GM12878 (cell line): ENCODE measurements around the gene PIK3C2B. TPM values are rescaled to one million over a fixed set of nuclear protein-coding genes. Genes with fewer than 3 reads are reported as not detected.

ENCODE experiments used
- BCLAF1 ChIP-seq: fragments of 450-650 bp; IDR thresholded peaks from 2 replicates; pipeline ENCODE4 v1.6.1; 2017; ENCODE audit warnings: antibody characterized with exemption, mild to moderate bottlenecking, moderate library complexity
- CEBPZ ChIP-seq: fragments of 150-350 bp; IDR thresholded peaks from 2 replicates; pipeline ENCODE4 v1.6.1; 2016; ENCODE audit warnings: low read depth, low read length
- HCFC1 ChIP-seq: fragments of 150-350 bp; IDR thresholded peaks from 2 replicates; pipeline ENCODE4 v1.6.1; 2014; ENCODE audit warnings: low read length
- JUNB ChIP-seq: IDR thresholded peaks from 2 replicates; pipeline ENCODE4 v1.6.1; 2016; ENCODE audit warnings: antibody characterized with exemption, mild to moderate bottlenecking
- KLF5 ChIP-seq: fragments of 450-650 bp; IDR thresholded peaks from 2 replicates; pipeline ENCODE4 v1.6.1; 2014; ENCODE audit warnings: mild to moderate bottlenecking; ENCODE audit not compliant: partially characterized antibody
- MLLT1 ChIP-seq: fragments of 450-650 bp; IDR thresholded peaks from 2 replicates; pipeline ENCODE4 v1.6.1; 2016; ENCODE audit warnings: mild to moderate bottlenecking
- NFIC ChIP-seq: IDR thresholded peaks from 2 replicates; pipeline ENCODE4 v1.6.1; 2012; ENCODE audit warnings: low read depth, mild to moderate bottlenecking, inconsistent platforms, low read length, moderate library complexity
- PKNOX1 ChIP-seq: fragments of 450-650 bp; IDR thresholded peaks from 2 replicates; pipeline ENCODE4 v1.6.1; 2016; ENCODE audit warnings: mild to moderate bottlenecking
- PML ChIP-seq: IDR thresholded peaks from 2 replicates; pipeline ENCODE4 v1.6.1; 2012; ENCODE audit warnings: low read length, inconsistent platforms
- SPI1 ChIP-seq: IDR thresholded peaks from 2 replicates; pipeline ENCODE4 v1.6.1; 2011; ENCODE audit warnings: low read depth, mild to moderate bottlenecking, low read length, moderate library complexity, borderline replicate concordance; ENCODE audit not compliant: insufficient read depth
- TBL1XR1 ChIP-seq: IDR thresholded peaks from 2 replicates; pipeline ENCODE4 v1.6.1; 2012; ENCODE audit warnings: low read depth, low read length, improper control_type of control experiment
- YBX1 ChIP-seq: fragments of 450-650 bp; IDR thresholded peaks from 2 replicates; pipeline ENCODE4 v1.6.1; 2016; ENCODE audit warnings: antibody characterized with exemption
- ZNF207 ChIP-seq: fragments of 450-650 bp; IDR thresholded peaks from 2 replicates; pipeline ENCODE4 v1.6.1; 2014; ENCODE audit warnings: antibody characterized with exemption, mild to moderate bottlenecking, borderline replicate concordance
- ZNF384 ChIP-seq: IDR thresholded peaks from 2 replicates; pipeline ENCODE4 v1.6.1; 2012; ENCODE audit warnings: low read depth, mild to moderate bottlenecking, low read length, improper control_type of control experiment, borderline replicate concordance
- polyA plus RNA-seq, 11 experiments: library from polyadenylated mRNA; depleted of rRNA in 4 of 11; unstranded in 6 of 11; stranded (reverse) in 5 of 11; fragments of >200 nt; fragmentation: Nextera tagmentation in 4 of 11; fragmentation: Illumina TruSeq in 1 of 11; extraction: Ambion mirVana in 4 of 11; extraction: Trizol in 1 of 11; gene quantifications; 1 replicate in 1 of 11; 2 replicates in 10 of 11; pipeline versions ENCODE4 v1.2.1 to v1.2.3, GENCODE V29; 2011 to 2016; ENCODE audit warnings: inconsistent platforms in 2 of 11, missing spikeins in 2 of 11, low read depth in 1 of 11
- total RNA-seq, 4 experiments: library from RNA; depleted of rRNA in 3 of 4; stranded (reverse); fragments of >200 nt in 3 of 4; fragmentation: Illumina TruSeq in 1 of 4; extraction: Trizol in 1 of 4; gene quantifications; 2 replicates each; pipeline versions ENCODE4 v1.2.1 to v1.2.3, GENCODE V29; 2013 to 2021
- TF ChIP-seq, protein P1 (sequence below): IDR thresholded peaks from 2 replicates; pipeline ENCODE4 v1.6.1; 2012; ENCODE audit warnings: low read length, inconsistent platforms
- TF ChIP-seq, protein P2 (sequence below): fragments of 450-650 bp; IDR thresholded peaks from 2 replicates; pipeline ENCODE4 v1.6.1; 2017; ENCODE audit warnings: mild to moderate bottlenecking, low read depth, inconsistent platforms; ENCODE audit not compliant: poor library complexity, severe bottlenecking

PIK3C2B gene
- total and polyA plus RNA-seq, 10 of the 15 experiments (the other 5 are each of a cell fraction or from before 2014, with no cell fraction given): 2.2 to 38.1 (median 11.4) TPM

DNA sequence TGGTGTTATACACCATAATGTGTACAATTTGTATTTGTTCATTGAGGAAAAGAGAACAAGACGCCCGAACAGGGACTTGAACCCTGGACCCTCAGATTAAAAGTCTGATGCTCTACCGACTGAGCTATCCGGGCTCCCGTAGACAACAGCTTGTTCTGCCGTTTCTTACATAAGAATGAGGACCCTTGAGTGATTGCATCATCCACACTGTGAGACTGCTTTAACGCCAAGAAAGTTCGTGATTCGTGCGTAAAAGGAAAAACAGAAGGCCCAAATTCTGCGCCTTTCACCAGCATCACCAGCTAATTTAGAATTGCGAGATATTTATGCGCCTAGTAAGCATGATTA is 12.3 kb upstream of the PIK3C2B start (continued):
- TF ChIP-seq, protein P1, sequence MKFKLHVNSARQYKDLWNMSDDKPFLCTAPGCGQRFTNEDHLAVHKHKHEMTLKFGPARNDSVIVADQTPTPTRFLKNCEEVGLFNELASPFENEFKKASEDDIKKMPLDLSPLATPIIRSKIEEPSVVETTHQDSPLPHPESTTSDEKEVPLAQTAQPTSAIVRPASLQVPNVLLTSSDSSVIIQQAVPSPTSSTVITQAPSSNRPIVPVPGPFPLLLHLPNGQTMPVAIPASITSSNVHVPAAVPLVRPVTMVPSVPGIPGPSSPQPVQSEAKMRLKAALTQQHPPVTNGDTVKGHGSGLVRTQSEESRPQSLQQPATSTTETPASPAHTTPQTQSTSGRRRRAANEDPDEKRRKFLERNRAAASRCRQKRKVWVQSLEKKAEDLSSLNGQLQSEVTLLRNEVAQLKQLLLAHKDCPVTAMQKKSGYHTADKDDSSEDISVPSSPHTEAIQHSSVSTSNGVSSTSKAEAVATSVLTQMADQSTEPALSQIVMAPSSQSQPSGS: peak; percentile 95
- TF ChIP-seq HCFC1 (no peak), ZNF384 (no peak), YBX1 (no peak), PML (no peak), KLF5 (no peak), PKNOX1 (no peak), SPI1 (no peak), CEBPZ (no peak), JUNB (no peak), TBL1XR1 (peak; percentile 70), NFIC (peak; percentile 53; the same call in 1 of the 2 replicates), BCLAF1 (no peak), ZNF207 (no peak), MLLT1 (no peak)
- TF ChIP-seq, protein P2, sequence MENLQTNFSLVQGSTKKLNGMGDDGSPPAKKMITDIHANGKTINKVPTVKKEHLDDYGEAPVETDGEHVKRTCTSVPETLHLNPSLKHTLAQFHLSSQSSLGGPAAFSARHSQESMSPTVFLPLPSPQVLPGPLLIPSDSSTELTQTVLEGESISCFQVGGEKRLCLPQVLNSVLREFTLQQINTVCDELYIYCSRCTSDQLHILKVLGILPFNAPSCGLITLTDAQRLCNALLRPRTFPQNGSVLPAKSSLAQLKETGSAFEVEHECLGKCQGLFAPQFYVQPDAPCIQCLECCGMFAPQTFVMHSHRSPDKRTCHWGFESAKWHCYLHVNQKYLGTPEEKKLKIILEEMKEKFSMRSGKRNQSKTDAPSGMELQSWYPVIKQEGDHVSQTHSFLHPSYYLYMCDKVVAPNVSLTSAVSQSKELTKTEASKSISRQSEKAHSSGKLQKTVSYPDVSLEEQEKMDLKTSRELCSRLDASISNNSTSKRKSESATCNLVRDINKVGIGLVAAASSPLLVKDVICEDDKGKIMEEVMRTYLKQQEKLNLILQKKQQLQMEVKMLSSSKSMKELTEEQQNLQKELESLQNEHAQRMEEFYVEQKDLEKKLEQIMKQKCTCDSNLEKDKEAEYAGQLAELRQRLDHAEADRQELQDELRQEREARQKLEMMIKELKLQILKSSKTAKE: peak; percentile 65
